ENCODE data around the gene HCFC1R1.

DNA sequence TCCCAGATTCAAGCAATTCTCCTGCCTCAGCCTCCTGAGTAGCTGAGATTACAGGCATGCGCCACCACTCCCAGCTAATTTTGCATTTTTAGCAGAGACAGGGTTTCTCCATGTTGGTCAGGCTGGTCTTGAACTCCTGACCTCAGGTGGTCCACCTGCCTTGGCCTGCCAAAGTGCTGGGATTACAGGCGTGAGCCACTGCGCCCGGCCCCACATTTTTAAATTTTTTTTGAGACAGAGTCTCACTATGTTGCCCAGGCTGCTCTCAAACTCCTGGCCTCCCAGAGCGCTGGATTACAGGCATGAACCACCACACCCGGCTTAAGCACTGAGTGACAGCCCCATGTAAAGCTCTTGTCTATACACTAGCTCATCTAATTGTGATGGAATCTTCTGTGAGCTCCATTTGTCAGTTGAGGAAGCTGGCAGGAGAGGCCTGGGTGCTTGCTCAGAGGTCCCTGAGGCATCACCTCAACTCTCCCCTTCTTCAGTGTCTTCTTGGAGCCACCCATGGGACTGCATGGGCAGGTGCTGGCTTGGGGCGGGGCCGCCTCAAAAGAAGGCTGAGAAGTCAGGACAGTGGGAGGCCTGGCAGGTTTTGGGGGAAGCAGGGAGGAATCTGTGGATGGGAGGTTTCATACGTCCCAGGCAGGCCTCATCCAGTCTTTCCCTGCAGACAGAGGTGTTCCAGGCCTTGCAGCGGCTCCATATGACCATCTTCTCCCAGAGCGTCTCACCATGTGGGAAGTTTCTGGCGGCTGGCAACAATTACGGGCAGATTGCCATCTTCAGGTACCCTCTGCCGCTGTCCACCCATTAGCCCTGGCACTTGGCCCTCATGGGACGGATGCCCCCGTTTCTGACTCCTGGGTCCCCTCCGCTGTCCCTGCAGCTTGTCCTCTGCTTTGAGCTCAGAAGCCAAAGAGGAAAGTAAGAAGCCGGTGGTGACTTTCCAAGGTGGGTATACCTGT is 1.6 kb upstream of the HCFC1R1 start:
- TF ChIP-seq, protein P1, sequence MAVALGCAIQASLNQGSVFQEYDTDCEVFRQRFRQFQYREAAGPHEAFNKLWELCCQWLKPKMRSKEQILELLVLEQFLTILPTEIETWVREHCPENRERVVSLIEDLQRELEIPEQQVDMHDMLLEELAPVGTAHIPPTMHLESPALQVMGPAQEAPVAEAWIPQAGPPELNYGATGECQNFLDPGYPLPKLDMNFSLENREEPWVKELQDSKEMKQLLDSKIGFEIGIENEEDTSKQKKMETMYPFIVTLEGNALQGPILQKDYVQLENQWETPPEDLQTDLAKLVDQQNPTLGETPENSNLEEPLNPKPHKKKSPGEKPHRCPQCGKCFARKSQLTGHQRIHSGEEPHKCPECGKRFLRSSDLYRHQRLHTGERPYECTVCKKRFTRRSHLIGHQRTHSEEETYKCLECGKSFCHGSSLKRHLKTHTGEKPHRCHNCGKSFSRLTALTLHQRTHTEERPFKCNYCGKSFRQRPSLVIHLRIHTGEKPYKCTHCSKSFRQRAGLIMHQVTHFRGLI (tag by site-specific recombination; IDR thresholded peaks at IDR 0.05): no peak
- TF ChIP-seq TRIM28 (IDR thresholded peaks at IDR 0.05; ENCODE audit: borderline replicate concordance, low read length): no peak
- TF ChIP-seq ZNF24 (tag by site-specific recombination; IDR thresholded peaks at IDR 0.05): no peak
- no peak for TF ChIP-seq ZBTB20 (tag by site-specific recombination; IDR thresholded peaks at IDR 0.05)
- no peak for TF ChIP-seq ZFP3 (tag by site-specific recombination; IDR thresholded peaks at IDR 0.05; ENCODE audit: low read depth)
- TF ChIP-seq, protein P2, sequence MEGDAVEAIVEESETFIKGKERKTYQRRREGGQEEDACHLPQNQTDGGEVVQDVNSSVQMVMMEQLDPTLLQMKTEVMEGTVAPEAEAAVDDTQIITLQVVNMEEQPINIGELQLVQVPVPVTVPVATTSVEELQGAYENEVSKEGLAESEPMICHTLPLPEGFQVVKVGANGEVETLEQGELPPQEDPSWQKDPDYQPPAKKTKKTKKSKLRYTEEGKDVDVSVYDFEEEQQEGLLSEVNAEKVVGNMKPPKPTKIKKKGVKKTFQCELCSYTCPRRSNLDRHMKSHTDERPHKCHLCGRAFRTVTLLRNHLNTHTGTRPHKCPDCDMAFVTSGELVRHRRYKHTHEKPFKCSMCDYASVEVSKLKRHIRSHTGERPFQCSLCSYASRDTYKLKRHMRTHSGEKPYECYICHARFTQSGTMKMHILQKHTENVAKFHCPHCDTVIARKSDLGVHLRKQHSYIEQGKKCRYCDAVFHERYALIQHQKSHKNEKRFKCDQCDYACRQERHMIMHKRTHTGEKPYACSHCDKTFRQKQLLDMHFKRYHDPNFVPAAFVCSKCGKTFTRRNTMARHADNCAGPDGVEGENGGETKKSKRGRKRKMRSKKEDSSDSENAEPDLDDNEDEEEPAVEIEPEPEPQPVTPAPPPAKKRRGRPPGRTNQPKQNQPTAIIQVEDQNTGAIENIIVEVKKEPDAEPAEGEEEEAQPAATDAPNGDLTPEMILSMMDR (tag by site-specific recombination; IDR thresholded peaks at IDR 0.05): no peak
- TF ChIP-seq ZNF23 (tag by site-specific recombination; IDR thresholded peaks at IDR 0.05; ENCODE audit: borderline replicate concordance): no peak
- no peak for TF ChIP-seq ZSCAN16 (tag by site-specific recombination; IDR thresholded peaks at IDR 0.05)
- TF ChIP-seq YY1 (tag by site-specific recombination; IDR thresholded peaks at IDR 0.05): no peak
- TF ChIP-seq, protein P3, sequence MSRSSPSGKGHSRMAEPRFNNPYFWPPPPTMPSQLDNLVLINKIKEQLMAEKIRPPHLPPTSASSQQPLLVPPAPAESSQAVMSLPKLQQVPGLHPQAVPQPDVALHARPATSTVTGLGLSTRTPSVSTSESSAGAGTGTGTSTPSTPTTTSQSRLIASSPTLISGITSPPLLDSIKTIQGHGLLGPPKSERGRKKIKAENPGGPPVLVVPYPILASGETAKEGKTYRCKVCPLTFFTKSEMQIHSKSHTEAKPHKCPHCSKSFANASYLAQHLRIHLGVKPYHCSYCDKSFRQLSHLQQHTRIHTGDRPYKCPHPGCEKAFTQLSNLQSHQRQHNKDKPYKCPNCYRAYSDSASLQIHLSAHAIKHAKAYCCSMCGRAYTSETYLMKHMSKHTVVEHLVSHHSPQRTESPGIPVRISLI (tag by site-specific recombination; IDR thresholded peaks at IDR 0.05): no peak
- no peak for TF ChIP-seq ZNF830 (tag by site-specific recombination; IDR thresholded peaks at IDR 0.05; ENCODE audit: low read depth)

Data from HEK293 (cell line).